ENCODE data around the gene B3GAT2. TPM values are rescaled to one million over a fixed set of nuclear protein-coding genes. Genes with fewer than 3 reads are reported as not detected.

Gene B3GAT2
- total RNA-seq, 3 donors from 2014 or later, result 0.13 TPM; not detected in 2

GRCh38 chr6:70849348-70850069 lies 107.4 kb downstream of the B3GAT2 start:
- DNase-seq (no peak), ATAC-seq (no peak)
- TF ChIP-seq, protein P1, sequence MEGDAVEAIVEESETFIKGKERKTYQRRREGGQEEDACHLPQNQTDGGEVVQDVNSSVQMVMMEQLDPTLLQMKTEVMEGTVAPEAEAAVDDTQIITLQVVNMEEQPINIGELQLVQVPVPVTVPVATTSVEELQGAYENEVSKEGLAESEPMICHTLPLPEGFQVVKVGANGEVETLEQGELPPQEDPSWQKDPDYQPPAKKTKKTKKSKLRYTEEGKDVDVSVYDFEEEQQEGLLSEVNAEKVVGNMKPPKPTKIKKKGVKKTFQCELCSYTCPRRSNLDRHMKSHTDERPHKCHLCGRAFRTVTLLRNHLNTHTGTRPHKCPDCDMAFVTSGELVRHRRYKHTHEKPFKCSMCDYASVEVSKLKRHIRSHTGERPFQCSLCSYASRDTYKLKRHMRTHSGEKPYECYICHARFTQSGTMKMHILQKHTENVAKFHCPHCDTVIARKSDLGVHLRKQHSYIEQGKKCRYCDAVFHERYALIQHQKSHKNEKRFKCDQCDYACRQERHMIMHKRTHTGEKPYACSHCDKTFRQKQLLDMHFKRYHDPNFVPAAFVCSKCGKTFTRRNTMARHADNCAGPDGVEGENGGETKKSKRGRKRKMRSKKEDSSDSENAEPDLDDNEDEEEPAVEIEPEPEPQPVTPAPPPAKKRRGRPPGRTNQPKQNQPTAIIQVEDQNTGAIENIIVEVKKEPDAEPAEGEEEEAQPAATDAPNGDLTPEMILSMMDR (IDR thresholded peaks at IDR 0.05), result no peak
- no peaks in the 10 kb centered on the region for H3K4me1 ChIP-seq (ENCODE audit: low read depth)
- intact Hi-C loops (cut with DNase I, micrococcal nuclease), result no loop called here
- no peaks in the 10 kb centered on the region for H3K36me3 ChIP-seq (ENCODE audit: low read depth)
- H3K4me3 ChIP-seq, result no peak overlapping the region
- H3K9me3 ChIP-seq, result no peaks in the 10 kb centered on the region

- Histone ChIP-seq H3K36me3 (ENCODE audit: low read depth) (no peaks in the 10 kb centered on the region), H3K4me3 (no peak overlapping the region), H3K9me3 (no peaks in the 10 kb centered on the region), H3K4me1 (ENCODE audit: low read depth) (no peaks in the 10 kb centered on the region)
- intact Hi-C loops (cut with DNase I, micrococcal nuclease), result no loop called here
- TF ChIP-seq, protein P1 (IDR thresholded peaks at IDR 0.05), result no peak
- no peak for ATAC-seq
- DNase-seq, result no peak
Observed at GRCh38 chr6:70847106-70848084, 109.5 kb downstream of the B3GAT2 start.

- no peaks in the 10 kb centered on the region for H3K4me1 ChIP-seq (ENCODE audit: low read depth)
- no peaks in the 10 kb centered on the region for H3K36me3 ChIP-seq (ENCODE audit: low read depth)
- H3K4me3 ChIP-seq, result no peak overlapping the region
- TF ChIP-seq, protein P1 (IDR thresholded peaks at IDR 0.05), result no peak
- ATAC-seq (no peak), DNase-seq (no peak)
- intact Hi-C loops (cut with DNase I, micrococcal nuclease), result no loop called here
- no peaks in the 10 kb centered on the region for H3K9me3 ChIP-seq
Observed at GRCh38 chr6:70846207-70846835, 110.5 kb downstream of the B3GAT2 start.

DNA sequence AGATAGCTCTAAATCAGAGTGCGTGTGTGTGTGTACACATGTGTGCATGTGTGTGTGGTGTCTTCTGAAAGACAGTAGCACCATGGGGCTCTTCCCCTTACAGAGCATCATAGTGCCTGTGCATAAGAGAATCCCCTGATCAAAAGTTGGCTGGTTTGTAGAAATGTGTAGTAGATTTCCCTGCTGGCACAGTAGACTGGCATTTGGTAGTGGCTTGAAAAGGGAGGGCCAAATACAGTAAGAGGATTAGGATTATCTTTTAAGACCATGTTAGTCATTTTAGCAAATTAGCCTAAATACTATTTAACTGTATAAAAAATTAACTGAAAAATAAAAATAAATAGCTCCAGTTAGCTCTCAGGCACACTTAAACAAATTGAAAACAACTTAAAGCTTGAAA lies 112.6 kb downstream of the B3GAT2 start:
- Histone ChIP-seq H3K4me1 (ENCODE audit: low read depth) (no peaks in the 10 kb centered on the region), H3K4me3 (no peak overlapping the region), H3K9me3 (no peaks in the 10 kb centered on the region), H3K36me3 (ENCODE audit: low read depth) (no peaks in the 10 kb centered on the region)
- ATAC-seq, result no peak
- DNase-seq, result no peak
- TF ChIP-seq, protein P1 (IDR thresholded peaks at IDR 0.05), result no peak
- intact Hi-C loops (cut with DNase I, micrococcal nuclease), result no loop called here

- DNase-seq (no peak), ATAC-seq (no peak)
- Histone ChIP-seq H3K36me3 (ENCODE audit: low read depth) (no peaks in the 10 kb centered on the region), H3K9me3 (no peaks in the 10 kb centered on the region), H3K4me3 (no peak overlapping the region), H3K4me1 (ENCODE audit: low read depth) (no peaks in the 10 kb centered on the region)
- intact Hi-C loops (cut with DNase I, micrococcal nuclease), result no loop called here
- TF ChIP-seq, protein P1 (IDR thresholded peaks at IDR 0.05), result no peak
Observed at GRCh38 chr6:70843328-70843918, 113.4 kb downstream of the B3GAT2 start.
